Activated naive CD4-positive, alpha-beta T cell treated with anti-CD3 and anti-CD28 coated beads, Interleukin-2, amount 50 U/mL, for 72 hours (primary cell): ENCODE data around the gene DENND2A. TPM values are rescaled to one million over a fixed set of nuclear protein-coding genes. Genes with fewer than 3 reads are reported as not detected.
"Not testable (repeated sequence)": the region's sequence is repeated elsewhere in the genome, so short reads cannot be mapped to it uniquely, and the experiment has no call there.

Experiments
- ATAC-seq, 2 donors: fragments of 150-1000 bp; cut with Tn5 transposase; 2 replicates each; pipeline ENCODE4 v1.10.0; 2021; ENCODE audit warnings: mild to moderate bottlenecking in 2 of 2, moderate library complexity in 2 of 2
- DNase-seq, 2 donors: peaks; one replicate each; pipeline ENCODE4 v3.0.0; 2021 to 2022; ENCODE audit warnings: low spot score in 2 of 2
- H3K27ac Mint-ChIP-seq, 2 donors: one replicate each; pipeline ENCODE4 v1.8.0; 2022; ENCODE audit warnings: mild to moderate bottlenecking in 2 of 2, mixed read lengths in 2 of 2
- H3K36me3 Mint-ChIP-seq, 2 donors: one replicate each; pipeline ENCODE4 v1.8.0; 2022; ENCODE audit warnings: mixed read lengths in 2 of 2
- H3K9me3 Mint-ChIP-seq, 2 donors: one replicate each; pipeline ENCODE4 v1.8.0; 2022; ENCODE audit warnings: mixed read lengths in 2 of 2
- total RNA-seq, 2 donors: library from RNA; stranded (reverse); gene quantifications; one replicate each; pipeline ENCODE4 v1.2.3, GENCODE V29; 2022

Gene DENND2A
- total RNA-seq, 2 donors from 2014 or later, result not detected

- Mint-ChIP-seq H3K27ac (peak overlapping the region in 1 of 2 donors; percentile 65), H3K9me3 (no peaks in the 10 kb centered on the region), H3K36me3 (peaks cover 4 to 9% of the 10 kb centered on the region in 2 donors)
- no peak for DNase-seq
- no peak for ATAC-seq
Observed at GRCh38 chr7:140675726-140676125, 35.1 kb upstream of the DENND2A start.

- Mint-ChIP-seq H3K27ac (peak overlapping the region in 1 of 2 donors; percentile 65), H3K9me3 (no peaks in the 10 kb centered on the region), H3K36me3 (peaks cover 0 to 6% of the 10 kb centered on the region in 2 donors)
- DNase-seq, result no peak
- no peak for ATAC-seq
Observed at GRCh38 chr7:140674899-140675701, 34.5 kb upstream of the DENND2A start.

GRCh38 chr7:140674356-140674800 lies 33.8 kb upstream of the DENND2A start:
- peak overlapping the region in 1 of 2 donors; percentile 65 for H3K27ac Mint-ChIP-seq
- no peaks in the 10 kb centered on the region for H3K9me3 Mint-ChIP-seq
- ATAC-seq, result no peak
- DNase-seq, result no peak
- peaks cover 0 to 6% of the 10 kb centered on the region in 2 donors for H3K36me3 Mint-ChIP-seq

- ATAC-seq, result peak in 1 of 2 donors; percentile 2
- H3K27ac Mint-ChIP-seq, result peak overlapping the region; percentile 78 to 85
- no peaks in the 10 kb centered on the region for H3K9me3 Mint-ChIP-seq
- peak in 1 of 2 donors; percentile 8 for DNase-seq
- no peaks in the 10 kb centered on the region for H3K36me3 Mint-ChIP-seq
Observed at GRCh38 chr7:140673774-140674155, 33.2 kb upstream of the DENND2A start.

GRCh38 chr7:140673063-140673773 lies 32.6 kb upstream of the DENND2A start:
- no peaks in the 10 kb centered on the region for H3K36me3 Mint-ChIP-seq
- H3K27ac Mint-ChIP-seq, result peak overlapping the region; percentile 78 to 85
- DNase-seq (peak; percentile 65 to 68), ATAC-seq (peak; percentile 78 to 81)
- H3K9me3 Mint-ChIP-seq, result no peaks in the 10 kb centered on the region

GRCh38 chr7:140672382-140673062 lies 31.9 kb upstream of the DENND2A start, which contains the start of gene ADCK2:
TSS of gene ADCK2 (plus strand) at chr7:140672945. CDS start at chr7:140673331, 386 bp downstream.
- Mint-ChIP-seq H3K36me3 (no peaks in the 10 kb centered on the region), H3K27ac (peak within 1 kb of the TSS; percentile 78 to 85), H3K9me3 (no peaks in the 10 kb centered on the region)
- peak; percentile 82 for ATAC-seq
- DNase-seq, result peak in 1 of 2 donors; percentile 61

GRCh38 chr7:140671966-140672365 lies 31.4 kb upstream of the DENND2A start:
- peak overlapping the region in 1 of 2 donors; percentile 64 for H3K27ac Mint-ChIP-seq
- H3K9me3 Mint-ChIP-seq, result no peaks in the 10 kb centered on the region
- DNase-seq (no peak), ATAC-seq (no peak)
- no peaks in the 10 kb centered on the region for H3K36me3 Mint-ChIP-seq

GRCh38 chr7:140670343-140670935 lies 29.8 kb upstream of the DENND2A start:
- no peaks in the 10 kb centered on the region for H3K36me3 Mint-ChIP-seq
- no peak overlapping the region for H3K27ac Mint-ChIP-seq
- no peaks in the 10 kb centered on the region for H3K9me3 Mint-ChIP-seq
- ATAC-seq (no peak), DNase-seq (no peak)

- not testable (repeated sequence) for H3K27ac Mint-ChIP-seq, H3K9me3 Mint-ChIP-seq, H3K36me3 Mint-ChIP-seq
Observed at GRCh38 chr7:140669862-140670261, 29.2 kb upstream of the DENND2A start.

GRCh38 chr7:140669352-140669751 lies 28.7 kb upstream of the DENND2A start:
- Mint-ChIP-seq H3K36me3 (peaks cover 0 to 7% of the 10 kb centered on the region in 2 donors), H3K27ac (no peak overlapping the region), H3K9me3 (no peaks in the 10 kb centered on the region)
- DNase-seq (no peak), ATAC-seq (no peak)

More at GRCh38 chr7:140669862-140670261, 29.2 kb upstream of the DENND2A start:
- DNase-seq, ATAC-seq: not testable (repeated sequence)

- no peak for DNase-seq
- no peak overlapping the region for H3K27ac Mint-ChIP-seq
- H3K9me3 Mint-ChIP-seq, result no peaks in the 10 kb centered on the region
- no peak for ATAC-seq
- H3K36me3 Mint-ChIP-seq, result peaks cover 0 to 9% of the 10 kb centered on the region in 2 donors
Observed at GRCh38 chr7:140668641-140669040, 28.0 kb upstream of the DENND2A start.

GRCh38 chr7:140667476-140667875 lies 26.9 kb upstream of the DENND2A start:
- ATAC-seq (no peak), DNase-seq (no peak)
- Mint-ChIP-seq H3K9me3 (no peaks in the 10 kb centered on the region), H3K36me3 (peaks cover 0 to 9% of the 10 kb centered on the region in 2 donors), H3K27ac (no peak overlapping the region)

GRCh38 chr7:140662938-140663337 lies 22.3 kb upstream of the DENND2A start:
- not testable (repeated sequence) for DNase-seq, H3K27ac Mint-ChIP-seq, H3K36me3 Mint-ChIP-seq, ATAC-seq, H3K9me3 Mint-ChIP-seq

GRCh38 chr7:140661124-140661523 lies 20.5 kb upstream of the DENND2A start:
- H3K27ac Mint-ChIP-seq, result no peak overlapping the region
- DNase-seq, result no peak
- peaks cover 0 to 9% of the 10 kb centered on the region in 2 donors for H3K36me3 Mint-ChIP-seq
- no peaks in the 10 kb centered on the region for H3K9me3 Mint-ChIP-seq
- no peak for ATAC-seq

- Mint-ChIP-seq H3K9me3 (no peaks in the 10 kb centered on the region), H3K27ac (no peak overlapping the region), H3K36me3 (peaks cover 0 to 8% of the 10 kb centered on the region in 2 donors)
- DNase-seq (no peak), ATAC-seq (no peak)
Observed at GRCh38 chr7:140659856-140660255, 19.2 kb upstream of the DENND2A start.

GRCh38 chr7:140657891-140658290 lies 17.3 kb upstream of the DENND2A start:
- Mint-ChIP-seq H3K36me3 (no peaks in the 10 kb centered on the region), H3K27ac (no peak overlapping the region), H3K9me3 (no peaks in the 10 kb centered on the region)
- DNase-seq (no peak), ATAC-seq (no peak)
